ENCODE results near the gene MAP4K1. TPM values are rescaled to one million over a fixed set of nuclear protein-coding genes. Genes with fewer than 3 reads are reported as not detected.

Gene MAP4K1
- polyA plus RNA-seq, 3 donors: 19.8 to 41.3 (median 22.4) TPM

- H3K27ac Mint-ChIP-seq: peak overlapping the region in 3 of 7 donors; percentile 38 to 70 (median 68)
Measured at GRCh38 chr19:38629568-38629967, 11.8 kb upstream of the MAP4K1 start.

GRCh38 chr19:38626401-38626800 lies 8.6 kb upstream of the MAP4K1 start:
- H3K27ac ChIP-seq (ENCODE audit: low read depth in 1 of 2, low read length in 2 of 2): no peak overlapping the region
- peak overlapping the region in 1 of 7 donors; percentile 80 for H3K27ac Mint-ChIP-seq
- H3K79me2 ChIP-seq (ENCODE audit: insufficient read depth, low read length): peaks cover 15% of the 10 kb centered on the region
- intact Hi-C loops (cut with micrococcal nuclease): no loop called here
- peaks cover 0 to 2% (median 0%) of the 10 kb centered on the region in 7 donors for H3K9me3 Mint-ChIP-seq
- no peak overlapping the region for H2AFZ ChIP-seq (ENCODE audit: insufficient read depth, low read depth, low read length, poor library complexity, severe bottlenecking)
- no peak for TF ChIP-seq CTCF (IDR thresholded peaks at IDR 0.05)
- peaks cover 80 to 100% of the 10 kb centered on the region in 2 donors for H3K36me3 Mint-ChIP-seq
- H3K4me1 ChIP-seq (ENCODE audit: control insufficient read depth in 1 of 2, insufficient read depth in 2 of 2, low read length in 2 of 2): no peaks in the 10 kb centered on the region
- H3K9ac ChIP-seq (ENCODE audit: insufficient read depth, low read length, poor library complexity, severe bottlenecking): no peak overlapping the region
- no peak overlapping the region for H3K4me3 ChIP-seq (replicated peaks in 1 of 3; ENCODE audit: low read depth in 2 of 3, low read length in 3 of 3)
- 100% methylated on average over 4 of the region's 4 CpGs for WGBS (ENCODE audit: insufficient coverage)
- peaks cover 19% of the 10 kb centered on the region for H4K20me1 ChIP-seq (ENCODE audit: insufficient read depth, low read length)
- no peak overlapping the region for H3K4me2 ChIP-seq (replicated peaks; ENCODE audit: extremely low read depth, low read length, poor library complexity, severe bottlenecking)
- no peaks in the 10 kb centered on the region for H3K9me3 ChIP-seq (replicated peaks in 1 of 2; ENCODE audit: control insufficient read depth in 1 of 2, insufficient read depth in 1 of 2, low read length in 2 of 2)
- DNase-seq: no peak
- H3K36me3 ChIP-seq (replicated peaks in 1 of 2; ENCODE audit: control insufficient read depth in 1 of 2, insufficient read depth in 2 of 2, low read length in 2 of 2): peaks cover 84 to 93% of the 10 kb centered on the region in 2 donors
- H3K4me1 Mint-ChIP-seq: no peaks in the 10 kb centered on the region
- H3K27me3 Mint-ChIP-seq (ENCODE audit: low read depth in 3 of 3): peaks cover 0 to 4% (median 0%) of the 10 kb centered on the region in 3 donors
- H3K4me3 Mint-ChIP-seq: no peak overlapping the region
- H3K27me3 ChIP-seq (ENCODE audit: control insufficient read depth in 2 of 2, insufficient read depth in 2 of 2, low read length in 2 of 2): no peaks in the 10 kb centered on the region

More at GRCh38 chr19:38629568-38629967, 11.8 kb upstream of the MAP4K1 start:
- Mint-ChIP-seq H3K27me3 (ENCODE audit: low read depth in 3 of 3) (peaks cover 0 to 4% (median 1%) of the 10 kb centered on the region in 3 donors), H3K9me3 (peaks cover 0 to 2% (median 0%) of the 10 kb centered on the region in 7 donors), H3K4me3 (no peak overlapping the region), H3K36me3 (peaks cover 72 to 94% of the 10 kb centered on the region in 2 donors), H3K4me1 (peaks cover 2% of the 10 kb centered on the region)
- TF ChIP-seq CTCF (IDR thresholded peaks at IDR 0.05): no peak
- Histone ChIP-seq H3K4me3 (replicated peaks in 1 of 3; ENCODE audit: low read depth in 2 of 3, low read length in 3 of 3) (no peak overlapping the region), H3K79me2 (ENCODE audit: insufficient read depth, low read length) (peaks cover 4% of the 10 kb centered on the region), H3K36me3 (replicated peaks in 1 of 2; ENCODE audit: control insufficient read depth in 1 of 2, insufficient read depth in 2 of 2, low read length in 2 of 2) (peaks cover 70 to 89% of the 10 kb centered on the region in 2 donors), H3K27me3 (ENCODE audit: control insufficient read depth in 2 of 2, insufficient read depth in 2 of 2, low read length in 2 of 2) (no peaks in the 10 kb centered on the region), H3K9ac (ENCODE audit: insufficient read depth, low read length, poor library complexity, severe bottlenecking) (no peak overlapping the region), H3K9me3 (replicated peaks in 1 of 2; ENCODE audit: control insufficient read depth in 1 of 2, insufficient read depth in 1 of 2, low read length in 2 of 2) (no peaks in the 10 kb centered on the region), H3K4me1 (ENCODE audit: control insufficient read depth in 1 of 2, insufficient read depth in 2 of 2, low read length in 2 of 2) (no peaks in the 10 kb centered on the region), H3K27ac (ENCODE audit: low read depth in 1 of 2, low read length in 2 of 2) (no peak overlapping the region), H3K4me2 (replicated peaks; ENCODE audit: extremely low read depth, low read length, poor library complexity, severe bottlenecking) (no peak overlapping the region), H4K20me1 (ENCODE audit: insufficient read depth, low read length) (peaks cover 13% of the 10 kb centered on the region), H2AFZ (ENCODE audit: insufficient read depth, low read depth, low read length, poor library complexity, severe bottlenecking) (no peak overlapping the region)
- no peak for DNase-seq
- WGBS (ENCODE audit: insufficient coverage): 100% methylated on average over 3 of the region's 6 CpGs
- intact Hi-C loops (cut with micrococcal nuclease): no loop called here

Data from CD14-positive monocyte (primary cell).